Ascending aorta (tissue), 2 donors: Measurements from ENCODE around the gene ADGRG4. TPM values are rescaled to one million over a fixed set of nuclear protein-coding genes. Genes with fewer than 3 reads are reported as not detected.

Experiments
- DNase-seq, 2 donors: peaks; one replicate each; pipeline ENCODE4 v3.0.0-alpha.2; 2019; ENCODE audit warnings: low spot score in 2 of 2
- H3K27ac ChIP-seq, 2 donors: fragments of 200-600 bp; sonication (generic); one replicate each; pipeline ENCODE4 v1.5.1; 2016 to 2017; ENCODE audit warnings: mild to moderate bottlenecking in 1 of 2
- H3K27me3 ChIP-seq: fragments of 200-600 bp; sonication (generic); one replicate; pipeline ENCODE4 v1.5.1; 2017
- H3K36me3 ChIP-seq, 2 donors: fragments of 200-600 bp; sonication (generic); one replicate each; pipeline ENCODE4 v1.5.1; 2016
- H3K4me1 ChIP-seq, 2 donors: fragments of 200-600 bp; sonication (generic); one replicate each; pipeline ENCODE4 v1.5.1; 2016 to 2017; ENCODE audit warnings: mild to moderate bottlenecking in 1 of 2
- H3K4me3 ChIP-seq, 2 donors: fragments of 200-600 bp; sonication (generic); one replicate each; pipeline ENCODE4 v1.5.1; 2016 to 2017; ENCODE audit warnings: mild to moderate bottlenecking in 1 of 2
- H3K9me3 ChIP-seq, 2 donors: fragments of 200-600 bp; sonication (generic); one replicate each; pipeline ENCODE4 v1.5.1; 2016
- CTCF ChIP-seq, 3 experiments: fragments of 200-600 bp in 2 of 3; fragments of 450-650 bp in 1 of 3; sonication (generic) in 2 of 3; IDR thresholded peaks; one replicate each; pipeline ENCODE4 v1.5.1; 2016 to 2019; ENCODE audit warnings: antibody characterized with exemption in 3 of 3, mild to moderate bottlenecking in 1 of 3, moderate library complexity in 1 of 3
- intact Hi-C: fragments of 100-400 bp; cut with DNase I; formaldehyde crosslinking; loops from one replicate; pipeline ENCODE4 v1.15.1; 2023
- total RNA-seq: library from RNA; depleted of rRNA; stranded (reverse); fragments of >200 nt; gene quantifications from one replicate; pipeline ENCODE4 v1.1.0, GENCODE V29; 2016

The ADGRG4 gene
- total RNA-seq, 1 donor from 2014 or later, result 0.75 TPM

GRCh38 chrX:136318895-136319597, 18.3 kb downstream of the ADGRG4 start:
- Histone ChIP-seq H3K9me3 (no peaks in the 10 kb centered on the region), H3K4me3 (no peak overlapping the region), H3K4me1 (no peaks in the 10 kb centered on the region), H3K27me3 (no peaks in the 10 kb centered on the region), H3K27ac (no peak overlapping the region), H3K36me3 (no peaks in the 10 kb centered on the region)
- intact Hi-C loops, result no loop called here
- DNase-seq, result no peak
- no peak for TF ChIP-seq CTCF (IDR thresholded peaks at IDR 0.05)

- no peak for DNase-seq
- Histone ChIP-seq H3K9me3 (no peaks in the 10 kb centered on the region), H3K27ac (no peak overlapping the region), H3K4me1 (no peaks in the 10 kb centered on the region), H3K4me3 (no peak overlapping the region), H3K27me3 (no peaks in the 10 kb centered on the region), H3K36me3 (no peaks in the 10 kb centered on the region)
- intact Hi-C loops, result no loop called here
- no peak for TF ChIP-seq CTCF (IDR thresholded peaks at IDR 0.05)
Observed at GRCh38 chrX:136319600-136319999, 18.8 kb downstream of the ADGRG4 start.

GRCh38 chrX:136321532-136321931, 20.8 kb downstream of the ADGRG4 start:
- H3K4me1 ChIP-seq, result no peaks in the 10 kb centered on the region
- no peaks in the 10 kb centered on the region for H3K36me3 ChIP-seq
- H3K4me3 ChIP-seq, result no peak overlapping the region
- H3K9me3 ChIP-seq, result no peaks in the 10 kb centered on the region
- DNase-seq, result no peak
- H3K27ac ChIP-seq, result no peak overlapping the region
- intact Hi-C loops, result no loop called here
- H3K27me3 ChIP-seq, result no peaks in the 10 kb centered on the region
- no peak for TF ChIP-seq CTCF (IDR thresholded peaks at IDR 0.05)

GRCh38 chrX:136322064-136322463, 21.3 kb downstream of the ADGRG4 start:
- intact Hi-C loops, result no loop called here
- no peaks in the 10 kb centered on the region for H3K9me3 ChIP-seq
- no peaks in the 10 kb centered on the region for H3K36me3 ChIP-seq
- TF ChIP-seq CTCF (IDR thresholded peaks at IDR 0.05), result no peak
- no peak for DNase-seq
- H3K4me3 ChIP-seq, result no peak overlapping the region
- H3K4me1 ChIP-seq, result no peaks in the 10 kb centered on the region
- no peaks in the 10 kb centered on the region for H3K27me3 ChIP-seq
- H3K27ac ChIP-seq, result no peak overlapping the region

GRCh38 chrX:136325377-136325776, 24.6 kb downstream of the ADGRG4 start:
- intact Hi-C loops, result no loop called here
- H3K9me3 ChIP-seq, result no peaks in the 10 kb centered on the region
- TF ChIP-seq CTCF (IDR thresholded peaks at IDR 0.05), result no peak
- H3K27me3 ChIP-seq, result no peaks in the 10 kb centered on the region
- no peak overlapping the region for H3K4me3 ChIP-seq
- H3K27ac ChIP-seq, result no peak overlapping the region
- H3K4me1 ChIP-seq, result no peaks in the 10 kb centered on the region
- H3K36me3 ChIP-seq, result no peaks in the 10 kb centered on the region
- DNase-seq, result no peak

GRCh38 chrX:136328933-136329332, 28.2 kb downstream of the ADGRG4 start:
- H3K27ac ChIP-seq, result no peak overlapping the region
- H3K27me3 ChIP-seq, result no peaks in the 10 kb centered on the region
- H3K4me1 ChIP-seq, result no peaks in the 10 kb centered on the region
- no peaks in the 10 kb centered on the region for H3K9me3 ChIP-seq
- no peak overlapping the region for H3K4me3 ChIP-seq
- no peaks in the 10 kb centered on the region for H3K36me3 ChIP-seq
- intact Hi-C loops, result no loop called here
- no peak for DNase-seq
- no peak for TF ChIP-seq CTCF (IDR thresholded peaks at IDR 0.05)
